ENCODE measurements around the gene OR2T12.
"Not testable (repeated sequence)": the region's sequence is repeated elsewhere in the genome, so short reads cannot be mapped to it uniquely, and the experiment has no call there.

The OR2T12 gene, protein sequence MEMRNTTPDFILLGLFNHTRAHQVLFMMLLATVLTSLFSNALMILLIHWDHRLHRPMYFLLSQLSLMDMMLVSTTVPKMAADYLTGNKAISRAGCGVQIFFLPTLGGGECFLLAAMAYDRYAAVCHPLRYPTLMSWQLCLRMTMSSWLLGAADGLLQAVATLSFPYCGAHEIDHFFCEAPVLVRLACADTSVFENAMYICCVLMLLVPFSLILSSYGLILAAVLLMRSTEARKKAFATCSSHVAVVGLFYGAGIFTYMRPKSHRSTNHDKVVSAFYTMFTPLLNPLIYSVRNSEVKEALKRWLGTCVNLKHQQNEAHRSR

DNA sequence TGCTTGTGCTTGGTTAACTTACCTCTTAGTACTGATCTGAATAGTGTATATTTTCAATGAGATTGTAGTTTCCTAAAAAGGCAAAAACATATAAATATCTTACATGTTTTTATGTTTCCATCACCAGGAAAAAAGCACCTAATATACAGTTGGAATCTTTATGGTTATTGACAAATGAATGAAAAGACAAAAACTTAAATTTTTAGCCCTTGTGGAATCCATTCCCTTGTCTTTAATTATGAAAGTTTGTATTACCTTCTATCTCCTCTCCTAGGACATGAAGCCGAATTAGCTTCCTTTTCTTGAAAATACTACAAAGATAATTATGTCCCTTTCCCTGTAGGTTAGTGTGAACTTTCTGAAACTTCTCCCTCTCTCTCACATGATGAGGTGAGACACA, at the start of gene OR2T12:
TSS of gene OR2T12 (minus strand) at position 101 of the 400 bp plus-strand sequence. CDS start 7,846 bp downstream, outside the sequence.
- DNase-seq, result no peak

DNA sequence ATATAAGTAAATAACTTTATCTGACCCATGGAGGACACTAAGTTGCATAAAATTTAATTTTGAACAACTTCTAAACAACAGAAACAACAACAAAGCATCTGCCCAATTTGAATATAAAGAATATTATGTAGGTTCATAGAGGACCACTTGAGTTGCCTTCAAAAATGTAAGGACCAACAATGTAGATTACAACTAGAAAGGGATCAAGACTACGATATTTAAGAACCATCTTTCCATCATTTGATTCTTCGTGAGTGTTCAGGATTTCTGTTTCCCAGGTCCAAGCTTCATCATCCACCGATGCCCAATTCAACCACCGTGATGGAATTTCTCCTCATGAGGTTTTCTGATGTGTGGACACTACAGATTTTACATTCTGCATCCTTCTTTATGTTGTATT, 45.3 kb upstream of the OR2T12 start, which contains the start of gene OR14C36:
TSS of gene OR14C36 (plus strand) at position 301 of the 400 bp plus-strand sequence. CDS start at position 301, 0 bp downstream.
- DNase-seq, result no peak

DNA sequence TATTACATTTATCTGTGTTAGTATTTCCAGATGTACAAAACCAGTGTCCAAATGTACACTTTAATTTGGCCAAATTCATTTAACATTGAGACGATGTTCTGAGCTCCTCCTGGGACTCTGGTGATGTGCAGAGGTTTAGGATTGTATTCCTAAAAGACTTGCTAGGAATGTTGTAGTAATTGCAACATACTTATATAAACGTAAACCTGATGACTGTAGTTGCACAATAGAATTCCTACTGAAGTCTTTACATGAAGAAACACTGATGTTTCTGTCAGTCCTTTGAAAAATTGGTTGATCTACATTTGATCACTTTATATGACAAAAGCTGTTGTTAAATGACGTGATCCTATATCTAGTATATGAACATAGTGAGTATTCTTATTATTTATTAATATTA, 40.2 kb upstream of the OR2T12 start:
- no peak for DNase-seq

DNA sequence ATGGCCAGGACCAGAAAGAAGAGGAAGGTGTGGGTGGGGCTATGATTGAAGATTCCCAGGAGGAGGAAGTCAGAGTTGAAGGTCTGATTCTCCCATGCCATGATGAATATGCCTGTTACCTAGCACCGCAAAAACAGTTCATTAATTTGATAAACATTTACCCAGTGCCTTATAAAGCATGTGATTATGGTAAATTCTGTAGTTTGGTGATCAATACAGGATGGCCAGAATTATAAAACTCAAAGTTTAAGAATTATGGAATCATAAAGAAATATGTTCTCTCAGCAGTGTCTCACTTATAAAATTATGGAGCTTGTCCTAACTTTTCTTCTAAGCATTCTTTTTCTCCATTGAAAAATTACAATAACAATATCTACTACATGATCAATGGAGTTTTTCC, 21.2 kb upstream of the OR2T12 start, which contains the start of gene OR2M7:
TSS of gene OR2M7 (minus strand) at position 101 of the 400 bp plus-strand sequence. CDS start at position 101, 0 bp downstream.
- no peak for DNase-seq

DNA sequence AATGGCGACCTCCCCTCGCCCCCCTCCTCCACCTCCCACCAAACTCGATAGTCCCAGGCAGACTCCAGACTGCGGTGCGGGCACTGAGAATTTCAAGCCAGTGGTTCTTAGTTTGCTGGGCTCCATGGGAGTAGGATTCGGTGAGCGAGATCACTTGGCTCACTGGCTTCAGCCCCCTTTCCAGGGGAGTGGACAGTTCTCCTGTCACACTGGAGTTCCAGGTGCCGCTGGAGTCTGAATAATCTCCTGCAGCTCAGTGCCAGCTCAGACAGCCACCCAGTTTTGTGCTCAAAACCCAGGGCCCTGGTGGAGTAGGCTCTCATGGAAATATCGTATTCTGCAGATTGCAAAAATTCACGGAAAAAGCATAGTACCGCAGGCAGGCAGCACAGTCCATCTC, 13.6 kb upstream of the OR2T12 start:
- DNase-seq, result no peak

DNA sequence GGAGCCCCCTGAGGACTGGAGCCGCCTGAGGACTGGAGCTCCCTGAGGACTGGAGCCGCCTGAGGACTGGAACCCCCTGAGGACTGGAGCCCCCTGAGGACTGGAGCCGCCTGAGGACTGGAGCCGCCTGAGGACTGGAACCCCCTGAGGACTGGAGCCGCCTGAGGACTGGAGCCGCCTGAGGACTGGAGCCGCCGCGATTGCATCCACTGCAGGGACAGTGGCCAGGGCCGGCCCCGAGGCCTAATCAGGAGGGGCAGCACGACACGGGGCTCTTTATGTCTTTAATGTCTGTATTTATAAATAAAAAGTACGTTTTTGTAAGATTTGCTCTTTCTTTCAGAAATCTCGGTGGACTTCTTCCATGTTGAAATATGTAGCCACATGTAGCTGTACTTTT, 3.5 kb upstream of the OR2T12 start:
- DNase-seq, result not testable (repeated sequence)

DNA sequence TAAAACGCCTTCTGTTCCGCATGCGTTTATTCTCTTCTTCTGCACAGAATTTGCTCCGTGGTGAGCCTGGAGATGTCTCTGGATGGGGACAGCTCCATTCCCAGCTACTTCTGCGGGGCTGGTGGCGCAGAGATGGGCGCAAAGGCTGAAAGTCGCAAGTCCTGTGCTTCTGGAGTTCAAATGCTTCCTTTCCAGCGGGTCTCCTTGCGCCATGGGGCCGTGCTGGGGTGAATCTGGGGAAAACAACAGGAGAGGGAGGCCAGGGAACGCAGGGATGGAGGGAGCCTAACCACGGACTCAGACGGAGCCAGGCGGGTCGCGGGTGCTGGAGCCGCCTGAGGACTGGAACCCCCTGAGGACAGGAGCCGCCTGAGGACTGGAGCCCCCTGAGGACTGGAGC, 2.9 kb upstream of the OR2T12 start:
- DNase-seq, result no peak

DNA sequence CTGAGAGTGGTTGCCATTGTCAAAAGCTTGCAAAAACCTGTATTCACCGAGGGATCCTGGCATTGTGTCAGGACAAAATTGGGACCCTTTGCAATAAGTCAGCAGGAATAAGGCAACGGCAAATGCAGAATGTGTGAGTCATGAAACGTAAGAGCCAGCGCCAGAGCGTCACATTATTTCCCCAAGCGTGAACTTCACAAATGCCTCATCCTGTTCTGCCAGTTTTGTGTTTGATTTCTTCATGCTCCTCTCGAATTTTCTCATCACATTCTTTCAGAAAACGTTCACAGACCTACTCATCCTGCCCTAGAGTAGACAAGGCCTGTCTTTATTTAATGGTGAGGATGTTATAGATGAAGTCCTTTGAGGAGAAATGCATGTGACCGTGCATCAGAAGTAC, 2.4 kb upstream of the OR2T12 start:
- not testable (repeated sequence) for DNase-seq

DNA sequence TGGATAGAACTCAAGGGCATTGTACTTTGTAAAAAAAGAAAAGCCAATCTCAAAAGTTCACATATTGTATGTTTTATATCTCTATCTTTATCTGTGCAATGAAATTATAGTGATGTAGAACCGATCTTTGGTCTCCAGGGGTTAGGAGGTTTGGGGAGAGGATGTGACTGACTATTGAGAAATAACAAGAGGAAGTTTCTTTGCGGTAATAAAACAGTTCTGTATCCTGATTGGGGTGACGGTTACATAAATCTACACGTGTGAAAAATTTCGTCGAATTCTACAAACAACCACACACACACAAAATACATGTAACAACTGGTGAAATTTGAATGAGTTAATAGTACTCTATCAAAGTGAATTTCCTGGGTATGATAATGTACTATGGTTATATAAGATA, 14.8 kb downstream of the OR2T12 start:
- DNase-seq, result no peak

DNA sequence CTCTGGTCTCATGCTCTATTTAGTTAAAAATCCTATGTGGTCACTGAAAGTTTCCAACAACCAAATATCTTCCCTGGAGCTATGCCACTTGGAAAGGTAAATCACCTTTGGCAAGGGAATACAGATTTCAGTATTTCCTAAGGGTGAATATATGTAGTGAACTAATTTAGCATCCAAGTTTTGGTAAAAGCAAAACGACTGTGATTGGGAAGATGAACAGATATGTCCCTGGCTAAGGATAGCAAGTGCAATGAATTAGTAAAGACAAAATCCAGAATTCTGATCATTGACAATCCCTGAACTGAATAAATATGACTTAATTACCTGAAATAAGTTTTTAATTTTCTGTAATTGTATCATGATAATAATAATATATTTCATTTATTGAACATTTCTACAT, 25.3 kb downstream of the OR2T12 start, which contains the start of gene OR2T33:
TSS of gene OR2T33 (minus strand) at position 101 of the 400 bp plus-strand sequence. CDS start 4,162 bp downstream, outside the sequence.
- no peak for DNase-seq

DNA sequence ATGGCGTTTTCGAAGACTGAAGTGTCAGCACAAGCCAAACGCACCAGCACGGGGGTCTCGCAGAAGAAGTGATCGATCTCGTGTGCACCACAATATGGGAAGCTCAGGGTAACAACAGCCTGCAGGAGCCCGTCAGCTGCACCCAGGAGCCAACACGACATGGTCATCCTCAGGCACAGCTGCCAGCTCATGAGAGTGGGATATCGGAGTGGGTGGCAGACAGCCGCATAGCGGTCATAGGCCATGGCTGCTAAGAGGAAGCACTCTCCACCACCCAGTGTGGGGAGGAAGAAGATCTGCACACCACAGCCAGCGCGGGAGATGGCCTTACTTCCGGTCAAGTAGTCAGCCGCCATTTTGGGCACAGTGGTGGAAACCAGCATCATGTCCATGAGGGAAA, 30.0 kb downstream of the OR2T12 start:
- DNase-seq, result not testable (repeated sequence)

DNA sequence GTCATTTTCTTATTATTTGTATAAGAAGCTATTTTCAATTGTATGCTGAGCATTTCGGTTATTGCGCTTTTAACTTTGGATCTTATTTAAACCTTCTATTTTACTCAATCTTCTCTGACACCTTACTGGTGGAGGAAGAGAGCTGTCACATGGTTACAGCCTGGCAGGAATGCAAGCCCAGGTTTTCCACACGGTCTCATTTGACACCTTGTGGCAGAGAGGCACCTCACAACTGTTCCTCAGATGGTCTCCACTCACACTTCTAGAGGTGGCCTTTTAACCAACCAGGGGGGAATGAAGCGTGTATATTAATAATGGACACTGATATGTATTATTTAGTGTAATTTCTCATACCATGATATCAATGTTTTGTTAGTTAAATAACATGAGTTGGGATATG, 35.0 kb downstream of the OR2T12 start:
- no peak for DNase-seq

DNA sequence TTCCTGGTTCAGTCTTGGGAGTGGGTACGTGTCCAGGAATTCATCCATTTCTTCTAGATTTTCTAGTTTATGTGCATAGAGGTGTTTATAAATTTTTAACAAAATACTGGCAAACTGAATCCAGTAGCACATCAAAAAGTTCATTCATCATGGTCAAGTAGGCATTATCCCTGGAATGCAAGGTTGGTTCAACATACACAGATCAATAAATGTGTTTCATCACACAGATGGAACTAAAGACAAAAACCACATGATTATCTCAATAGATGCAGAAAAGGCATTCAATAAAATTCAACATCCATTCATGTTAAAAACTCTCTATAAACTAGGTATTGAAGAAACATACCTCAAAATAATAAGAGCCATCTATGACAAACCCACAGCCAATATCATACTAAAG, 43.9 kb downstream of the OR2T12 start:
- not testable (repeated sequence) for DNase-seq

DNA sequence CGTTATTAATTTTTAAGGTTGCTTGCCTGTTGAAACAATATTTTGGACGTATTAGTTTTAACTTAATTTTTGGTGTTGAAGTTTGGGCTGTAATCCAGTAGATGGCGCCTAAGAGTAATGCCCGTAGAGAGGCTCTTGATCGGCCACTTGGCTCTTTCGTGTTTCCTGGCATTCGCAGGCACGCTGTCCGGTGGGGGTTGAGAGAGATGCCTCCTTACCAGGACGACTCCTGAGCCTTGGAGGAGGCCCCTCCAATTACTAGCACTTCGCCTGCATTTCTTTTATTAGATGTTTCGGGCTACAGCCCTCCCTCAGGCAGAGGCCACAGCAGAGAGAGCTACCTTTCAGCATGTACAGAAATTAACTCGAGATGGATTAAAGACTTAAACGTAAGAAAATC, 60.0 kb downstream of the OR2T12 start:
- peak; percentile 3 for DNase-seq
